Gastroesophageal sphincter (tissue), 3 donors: ENCODE results near the gene MBD3L3.

Source experiments
- CTCF ChIP-seq, 4 experiments: fragments of 200-600 bp in 2 of 4; fragments of 450-650 bp in 2 of 4; sonication (generic) in 1 of 4; IDR thresholded peaks; one replicate each; pipeline ENCODE4 v1.5.1; 2017 to 2019; ENCODE audit warnings: antibody characterized with exemption in 4 of 4, mild to moderate bottlenecking in 2 of 4, moderate library complexity in 2 of 4
- EP300 ChIP-seq: sonication (generic); formaldehyde crosslinking; IDR thresholded peaks from one replicate; pipeline ENCODE4 v1.6.1; 2017; ENCODE audit warnings: antibody characterized with exemption, mild to moderate bottlenecking
- POLR2A ChIP-seq, 2 donors: fragments of 450-650 bp; IDR thresholded peaks; one replicate each; pipeline ENCODE4 v1.6.1; 2017; ENCODE audit warnings: antibody characterized with exemption in 2 of 2, mild to moderate bottlenecking in 2 of 2, moderate library complexity in 1 of 2
- POLR2AphosphoS5 ChIP-seq: sonication (generic); formaldehyde crosslinking; IDR thresholded peaks from one replicate; pipeline ENCODE4 v1.6.1; 2017; ENCODE audit warnings: antibody characterized with exemption

- TF ChIP-seq CTCF (IDR thresholded peaks at IDR 0.05) (no peak), POLR2A (IDR thresholded peaks at IDR 0.05) (no peak), POLR2AphosphoS5 (no peak), EP300 (no peak)
Observed at GRCh38 chr19:7072541-7072940, 14.1 kb upstream of the MBD3L3 start.
